ENCODE measurements around the gene TAF6.
A peak's percentile ranks its signal among the peaks of the same experiment; 100 is the strongest.

TAF6 gene

DNA sequence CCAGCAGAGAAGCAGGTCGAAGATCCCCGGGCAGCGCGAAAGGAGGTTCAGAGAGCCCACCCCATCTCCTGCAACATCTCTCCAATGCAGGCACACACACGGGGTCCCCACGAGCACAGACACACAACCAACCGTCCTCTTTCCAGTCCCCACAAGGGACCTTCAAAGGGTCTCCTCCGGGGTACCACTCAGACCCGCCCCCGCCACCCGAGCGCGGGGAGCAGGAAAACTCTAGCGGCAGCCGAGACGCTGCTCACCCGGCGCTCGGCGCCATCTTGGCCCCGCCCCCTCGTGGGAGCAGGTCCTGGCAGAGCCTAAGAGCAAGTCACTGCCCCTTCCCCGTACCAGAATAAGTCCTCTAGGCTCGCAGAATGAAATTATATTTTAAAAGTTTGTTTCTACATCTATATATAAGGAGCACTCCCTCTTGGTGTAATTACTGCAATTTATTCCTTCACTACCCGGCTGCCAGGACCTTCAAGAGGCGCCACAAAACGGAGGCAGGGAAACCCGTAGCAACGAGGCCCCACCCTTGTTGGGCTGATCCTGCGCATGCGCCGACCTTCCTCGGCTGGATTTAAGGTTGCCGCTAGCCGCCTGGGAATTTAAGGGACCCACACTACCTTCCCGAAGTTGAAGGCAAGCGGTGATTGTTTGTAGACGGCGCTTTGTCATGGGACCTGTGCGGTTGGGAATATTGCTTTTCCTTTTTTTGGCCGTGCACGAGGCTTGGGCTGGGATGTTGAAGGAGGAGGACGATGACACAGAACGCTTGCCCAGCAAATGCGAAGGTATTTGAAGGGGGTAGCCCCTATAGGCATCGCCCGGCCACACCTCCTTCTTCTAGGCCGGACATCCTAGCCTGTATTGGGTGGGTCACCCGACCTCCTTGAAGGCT is at the start of gene TAF6, which contains the start of gene CNPY4:
TSS of gene TAF6 (minus strand) at position 287 of the 898 bp plus-strand sequence. CDS start 5,149 bp downstream, outside the sequence.
TSS of gene CNPY4 (plus strand) at position 563 of the 898 bp plus-strand sequence. CDS start at position 674, 111 bp downstream.
- peak; percentile 94 for DNase-seq

GRCh38 chr7:100167912-100168323 is 48.8 kb upstream of the TAF6 start:
- no peak for DNase-seq

DNA sequence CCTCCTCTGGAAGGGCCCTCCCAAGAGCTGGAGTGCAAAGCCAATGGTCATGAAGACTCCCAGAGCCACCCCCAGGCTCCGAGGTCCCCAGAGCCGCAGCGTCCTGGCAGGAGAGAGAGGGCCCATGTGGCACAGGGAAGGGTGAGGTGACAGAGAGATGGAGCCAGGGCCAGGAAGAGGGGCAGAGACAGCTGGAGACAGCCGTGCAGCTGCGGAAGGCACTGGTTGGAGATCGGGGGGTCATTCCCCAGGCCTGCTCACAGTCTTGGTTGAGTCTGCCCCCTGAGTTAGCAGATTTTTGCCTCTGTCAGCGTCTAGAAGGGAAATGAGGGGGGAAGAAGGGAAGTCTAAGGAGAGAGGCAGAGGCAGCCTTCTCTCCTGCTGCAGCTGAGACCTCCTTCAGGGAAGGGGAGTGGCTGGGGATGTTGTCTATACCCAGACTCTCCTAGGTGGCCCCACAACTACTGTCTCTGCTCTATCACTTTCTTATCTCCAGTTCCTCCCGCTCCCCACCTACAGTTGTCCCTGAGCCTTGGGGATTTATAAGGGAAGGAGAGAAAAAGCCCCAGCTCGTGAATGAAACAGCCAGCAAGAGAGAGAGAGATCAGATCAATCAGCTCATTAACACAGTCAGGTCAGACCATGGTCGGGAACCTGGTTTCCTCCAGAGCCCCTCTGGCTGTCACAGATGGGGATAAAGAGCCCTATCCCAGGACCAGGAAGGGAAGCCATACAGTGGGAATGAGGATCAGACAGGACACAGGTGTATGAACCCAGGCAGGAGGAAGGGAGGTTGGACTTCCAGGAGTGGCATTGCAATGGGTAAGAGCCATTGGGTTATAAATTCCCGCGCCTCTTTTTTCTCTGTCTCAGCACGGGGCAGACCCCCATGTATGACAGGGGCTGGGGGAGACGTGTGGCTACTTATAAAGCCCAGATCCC is 48.1 kb upstream of the TAF6 start:
- no peak for DNase-seq

GRCh38 chr7:100166317-100166940 is 47.3 kb upstream of the TAF6 start:
- no peak for DNase-seq

GRCh38 chr7:100163871-100164270 is 44.7 kb upstream of the TAF6 start:
- no peak for DNase-seq

- no peak for DNase-seq
Observed at GRCh38 chr7:100163006-100163531, 43.9 kb upstream of the TAF6 start.

DNA sequence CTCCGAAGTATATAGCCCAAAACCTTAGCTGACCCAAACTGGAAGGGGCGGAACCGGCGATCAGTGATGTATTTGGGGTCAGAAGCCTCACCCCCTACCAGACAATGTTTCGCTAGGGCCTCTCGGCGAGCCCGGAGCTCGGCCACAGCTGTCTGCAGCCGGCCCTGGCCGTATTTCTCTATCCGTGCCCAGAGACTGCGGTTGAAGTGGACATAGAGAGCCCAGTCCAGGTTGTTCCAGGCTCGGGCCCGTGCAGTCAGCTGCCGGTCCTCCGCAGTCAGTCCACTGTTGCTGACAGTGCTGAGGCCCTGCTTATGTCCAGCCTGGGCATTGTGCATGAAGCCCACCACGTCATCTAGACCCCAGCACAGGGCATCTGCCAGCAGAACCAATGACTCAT is 40.9 kb upstream of the TAF6 start:
- no peak for DNase-seq

DNA sequence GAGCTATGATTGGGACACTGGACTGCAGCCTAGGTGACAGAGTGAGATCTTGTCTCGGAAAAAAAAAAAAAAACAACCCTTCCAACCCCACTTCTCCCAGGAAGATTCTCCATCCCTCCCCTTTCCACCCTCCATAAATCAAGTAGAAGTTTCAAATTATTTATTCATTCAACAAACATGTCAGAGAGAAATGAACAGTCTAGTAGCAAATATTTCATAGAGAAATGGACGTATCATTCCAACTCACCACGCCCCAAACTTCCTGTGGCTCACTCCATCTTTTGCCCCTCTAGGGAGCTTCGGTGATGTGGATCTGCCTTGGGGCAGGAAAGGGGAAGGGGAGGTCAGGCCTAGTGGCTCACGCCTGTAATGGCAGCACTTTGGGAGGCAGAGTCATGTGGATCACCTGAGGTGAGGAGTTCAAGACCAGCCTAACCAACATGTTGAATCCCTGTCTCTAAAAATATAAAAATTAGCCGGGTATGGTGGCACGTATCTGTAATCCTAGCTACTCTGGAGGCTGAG is 40.0 kb upstream of the TAF6 start:
- no peak for DNase-seq

DNA sequence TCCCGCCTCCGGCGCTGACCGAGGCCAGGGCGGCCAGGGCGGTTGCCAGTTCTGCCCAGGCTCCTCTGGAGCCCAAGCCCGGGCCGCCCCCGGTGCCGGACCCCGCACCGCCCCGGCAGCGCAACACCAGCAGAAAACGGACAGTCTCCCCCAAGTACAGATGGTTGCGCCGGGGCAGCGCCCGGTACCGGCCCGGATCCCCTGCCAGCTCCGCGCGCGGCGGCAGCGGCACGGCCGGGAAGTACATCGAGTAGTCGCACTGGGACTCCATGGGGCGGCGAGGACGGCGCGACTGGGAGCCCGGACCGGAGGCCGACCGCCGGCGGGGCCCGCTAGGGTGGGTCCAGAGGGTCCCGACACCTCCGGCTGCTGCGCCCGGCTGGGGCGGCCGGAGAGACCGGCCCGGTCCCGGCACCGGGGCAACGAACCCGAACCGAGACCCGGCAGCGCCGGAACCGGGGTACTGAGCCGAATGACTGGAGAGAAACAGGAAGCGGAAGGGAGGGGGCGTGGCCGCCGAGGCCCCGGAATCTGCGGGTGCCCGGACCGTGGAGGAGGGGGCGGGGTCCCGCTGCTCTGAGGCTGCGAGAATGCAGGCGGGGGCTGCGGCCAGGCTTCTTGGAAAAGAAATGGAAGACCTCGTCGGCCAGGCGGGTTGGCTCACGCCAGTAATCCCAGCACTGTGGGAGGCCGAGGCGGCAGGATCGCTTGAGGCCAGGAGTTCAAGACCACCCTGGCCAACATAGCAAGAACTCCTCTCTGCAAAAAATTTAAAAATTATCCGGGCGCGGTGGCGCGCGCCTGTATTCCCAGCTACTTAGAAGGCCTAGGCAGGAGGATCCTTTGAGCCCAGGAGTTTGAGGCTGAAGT is 39.3 kb upstream of the TAF6 start, which contains the start of gene TRAPPC14:
TSS of gene TRAPPC14 (minus strand) at position 495 of the 870 bp plus-strand sequence. CDS start at position 271, 224 bp downstream.
- peak; percentile 63 for DNase-seq

DNA sequence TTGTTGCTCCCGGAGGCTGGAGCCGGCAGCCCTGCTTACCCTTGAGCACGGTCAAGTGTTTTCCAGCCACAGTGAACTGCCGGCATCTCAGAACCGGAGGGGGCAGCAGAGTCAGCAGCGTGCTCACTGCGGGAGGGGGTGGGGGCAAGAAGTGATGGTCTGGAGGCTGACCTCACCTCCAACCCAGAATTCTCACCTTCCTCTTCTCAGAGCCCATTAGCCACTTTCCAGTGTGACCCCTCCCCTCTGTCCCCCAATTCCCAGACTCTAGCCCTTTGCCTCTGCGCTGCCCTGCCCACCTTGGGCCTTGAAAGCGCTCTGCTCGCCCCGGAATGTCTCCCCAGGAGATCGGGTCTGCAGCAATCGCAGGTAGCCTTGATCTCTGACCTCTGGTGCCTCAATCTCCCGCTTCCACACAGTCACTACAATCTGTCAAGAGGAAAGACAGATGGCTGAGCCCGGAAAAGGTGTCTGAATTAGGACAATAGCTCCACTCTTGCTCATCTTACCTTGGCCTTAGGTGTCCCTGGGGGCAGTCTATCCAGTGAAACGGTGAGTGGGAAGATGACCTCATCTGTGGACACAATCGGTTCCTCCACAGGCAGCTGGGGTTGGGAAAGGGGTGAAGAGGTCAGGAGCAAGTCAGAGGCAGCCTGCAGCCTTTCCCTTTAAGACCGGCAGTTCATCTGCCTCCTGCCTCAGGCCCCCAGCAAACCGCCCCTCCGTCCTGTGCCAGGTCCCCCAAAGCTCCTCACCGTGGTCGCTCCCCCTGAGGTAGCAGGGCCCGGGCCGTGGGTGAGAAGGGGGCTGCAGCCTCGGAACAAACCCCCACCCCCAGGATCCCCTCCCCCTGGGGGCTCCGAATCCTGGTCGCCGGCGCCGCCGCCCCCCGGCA is 38.4 kb upstream of the TAF6 start:
- DNase-seq = no peak

DNA sequence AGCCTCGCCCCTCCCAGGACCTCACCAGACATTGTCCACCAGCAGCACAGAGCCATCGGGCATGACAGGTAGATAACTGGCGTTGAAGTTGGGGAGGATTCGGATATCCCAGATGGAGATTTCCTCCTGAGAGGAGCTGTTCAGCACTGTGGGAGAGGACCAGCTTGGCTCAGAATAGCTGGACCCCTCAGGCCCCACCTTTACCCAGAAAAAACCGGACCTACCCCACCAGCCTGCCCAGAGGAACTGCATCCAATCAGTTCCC is 37.8 kb upstream of the TAF6 start:
- DNase-seq = no peak

DNA sequence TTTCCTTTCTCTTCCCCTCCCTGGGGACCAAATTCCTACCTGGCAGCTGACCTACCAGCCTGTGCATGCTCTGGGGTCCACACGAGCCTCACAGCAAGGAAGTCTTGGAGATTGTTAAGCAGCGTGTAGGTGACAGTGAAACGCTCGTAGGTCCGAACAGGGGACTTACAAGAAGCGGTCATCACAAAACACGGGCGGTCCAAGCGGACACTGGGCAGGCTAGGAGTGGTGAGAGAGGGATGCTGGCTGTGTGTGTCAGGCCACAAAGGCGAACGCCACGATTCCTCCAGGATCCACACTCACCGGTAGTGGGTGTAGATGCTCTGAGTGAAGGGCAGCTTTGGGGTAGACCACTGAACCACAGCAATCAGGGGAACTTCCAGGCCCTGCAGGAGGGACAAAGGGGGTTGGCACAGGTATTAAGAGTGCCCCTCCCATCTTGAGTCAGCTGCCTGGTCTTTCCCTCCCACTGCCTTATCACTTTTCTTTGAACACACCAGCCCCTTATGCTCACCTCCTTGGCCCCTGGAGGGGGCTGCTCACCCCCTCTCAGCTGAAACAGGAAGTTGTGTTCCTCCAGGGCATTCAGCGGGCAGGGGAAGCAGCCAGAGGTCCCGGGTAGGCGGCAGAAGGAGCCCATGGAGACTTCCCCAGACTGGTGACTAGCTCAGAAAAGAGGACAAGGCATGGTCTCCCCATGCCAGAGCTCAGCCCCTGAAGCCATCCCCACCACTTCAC is 37.3 kb upstream of the TAF6 start:
- no peak for DNase-seq

- no peak for DNase-seq
Observed at GRCh38 chr7:100155553-100156317, 36.6 kb upstream of the TAF6 start.

DNA sequence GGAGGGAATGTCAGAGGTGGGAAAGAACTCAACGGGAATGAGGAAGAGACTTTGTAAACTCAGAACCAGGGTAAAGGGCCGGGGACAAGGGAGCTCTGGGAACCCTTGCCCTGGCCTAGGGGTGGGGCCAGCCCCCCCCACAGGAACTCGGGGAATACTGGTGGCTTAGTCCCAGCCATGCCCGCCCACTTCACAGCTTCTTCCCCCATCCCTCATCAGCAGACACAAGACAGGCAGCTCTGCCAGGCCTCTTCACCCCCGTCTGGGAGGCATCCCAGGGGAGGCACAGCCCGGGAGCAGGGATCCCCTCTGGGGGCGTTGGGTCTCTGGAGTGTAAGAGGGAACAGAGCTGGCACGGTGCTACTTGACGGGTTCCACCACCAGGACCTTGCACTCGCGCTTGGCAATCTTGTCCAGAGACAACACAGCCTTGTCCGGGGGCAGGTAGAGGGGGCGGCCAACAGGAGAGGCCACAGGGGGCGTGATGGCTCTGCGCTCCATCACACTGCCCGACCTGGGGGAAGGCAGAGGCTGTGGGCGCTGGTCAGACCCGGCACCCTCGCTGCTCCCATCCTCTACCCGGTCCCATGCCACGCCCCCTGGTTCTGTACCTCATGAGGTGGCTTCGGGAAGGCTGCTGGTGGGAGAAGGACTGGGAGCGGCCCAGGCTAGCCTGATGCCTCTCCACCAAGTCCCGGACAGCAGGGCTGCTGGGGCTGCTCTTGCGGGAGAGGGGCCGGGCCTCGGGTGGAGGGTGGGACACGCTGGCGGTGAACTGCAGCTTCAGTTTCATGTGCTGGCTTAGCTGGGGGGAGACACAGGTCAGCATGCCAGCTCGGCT is 35.7 kb upstream of the TAF6 start:
- no peak for DNase-seq

DNA sequence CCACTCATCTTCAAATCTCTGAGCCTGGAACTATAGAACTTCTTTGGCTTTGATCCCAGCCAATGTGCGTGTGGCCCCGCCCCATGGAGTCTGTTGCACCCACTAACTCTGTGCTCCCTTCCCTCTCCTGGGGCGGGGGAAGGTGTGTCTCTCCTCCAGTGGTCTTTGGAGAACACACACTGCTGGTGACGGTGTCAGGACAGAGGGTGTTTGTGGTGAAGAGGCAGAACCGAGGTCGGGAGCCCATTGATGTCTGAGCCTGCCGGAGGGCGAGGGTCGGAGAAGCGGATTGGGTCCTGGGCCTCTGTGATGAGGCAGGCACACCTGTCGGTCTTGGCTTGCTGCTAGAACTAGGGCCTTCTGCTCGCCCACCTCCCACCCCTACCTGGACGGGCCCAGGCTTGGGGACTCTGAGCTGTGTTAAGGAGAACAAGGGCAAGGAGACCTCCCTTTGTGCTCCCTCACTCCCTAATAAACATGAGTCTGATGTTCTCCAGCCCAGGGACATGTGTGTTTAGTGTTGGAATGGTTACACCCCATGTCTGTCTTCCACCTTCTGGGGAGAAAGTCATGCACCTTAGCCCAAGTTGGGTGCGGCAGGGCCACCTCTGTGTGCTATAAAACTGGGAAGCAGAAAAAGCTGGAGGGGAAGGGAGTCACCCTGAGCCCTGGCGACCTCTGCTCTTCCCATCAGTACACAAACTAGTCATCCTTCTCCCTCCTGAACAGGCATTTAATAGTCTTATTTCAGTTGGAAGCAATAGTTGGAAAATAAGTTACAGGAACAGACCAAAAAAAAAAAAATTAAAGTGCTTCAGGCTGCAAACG is 34.8 kb upstream of the TAF6 start:
- no peak for DNase-seq

DNA sequence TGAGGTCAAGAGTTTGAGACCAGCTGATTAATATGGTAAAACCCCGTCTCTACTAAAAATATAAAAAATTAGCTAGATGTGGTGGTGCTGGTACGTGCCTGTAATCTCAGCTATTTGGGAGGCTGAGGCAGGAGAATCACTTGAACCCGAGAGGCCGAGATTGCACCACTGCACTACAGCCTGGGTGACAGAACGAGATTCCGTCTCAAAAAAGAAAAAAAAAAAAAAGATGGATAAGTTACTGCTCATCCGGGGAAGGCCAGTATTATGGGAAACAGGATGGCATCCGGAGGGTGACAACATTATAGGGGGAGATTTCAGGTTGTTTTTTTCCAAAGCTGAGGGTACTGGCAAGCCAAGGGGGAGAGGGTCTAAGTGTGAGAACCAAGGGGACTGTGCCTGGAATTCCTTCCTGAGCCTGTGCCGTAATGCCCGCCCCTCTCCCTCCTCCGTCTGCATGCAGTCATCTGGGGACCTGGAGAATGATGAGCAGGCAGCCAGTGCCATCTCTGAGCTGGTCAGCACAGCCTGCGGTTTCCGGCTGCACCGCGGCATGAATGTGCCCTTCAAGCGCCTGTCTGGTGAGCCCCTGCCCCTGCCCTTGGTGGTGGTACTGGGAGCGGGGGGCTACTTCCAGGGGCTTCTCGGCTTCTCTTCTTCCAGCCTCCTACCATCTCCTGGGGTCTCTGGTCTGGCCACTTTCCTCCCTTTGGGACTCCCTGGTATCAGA is 33.9 kb upstream of the TAF6 start:
- DNase-seq = no peak

Data from NCI-H1694 (cell line).